ENCODE results near the gene ABRAXAS1. TPM values are rescaled to one million over a fixed set of nuclear protein-coding genes. Genes with fewer than 3 reads are reported as not detected.

The ABRAXAS1 gene
- total RNA-seq, 1 experiment from 2014 or later: 24.7 TPM

GRCh38 chr4:83438719-83439118 lies 46.2 kb downstream of the ABRAXAS1 start:
- Mint-ChIP-seq H3K27ac (no peak overlapping the region; a peak in 1 of 7 replicates), H3K27me3 (ENCODE audit: low read depth) (no peaks in the 10 kb centered on the region), H3K36me3 (ENCODE audit: insufficient read depth in 1 of 3, low read depth in 3 of 3) (peaks cover 0 to 8% (median 0%) of the 10 kb centered on the region in 3 experiments; a peak in 2 of 7 replicates), H3K9me3 (no peaks in the 10 kb centered on the region), H3K4me1 (no peaks in the 10 kb centered on the region), H3K4me3 (no peak overlapping the region)
- Histone ChIP-seq H3K9ac (ENCODE audit: extremely low read depth, insufficient read length, low read length) (no peak overlapping the region), H4K8ac (replicated peaks; ENCODE audit: insufficient read length, low read depth, low read length) (no peak overlapping the region), H2BK5ac (ENCODE audit: insufficient read length, low read length) (no peak overlapping the region), H3K56ac (ENCODE audit: insufficient read length, low read depth, low read length) (no peak overlapping the region), H3K4me2 (ENCODE audit: insufficient read depth, insufficient read length, low read length) (no peak overlapping the region), H3K23me2 (ENCODE audit: insufficient read length, low read depth, low read length, poor library complexity, severe bottlenecking) (no peaks in the 10 kb centered on the region), H3K18ac (ENCODE audit: insufficient read length, low read depth, low read length) (no peak overlapping the region), H2BK15ac (ENCODE audit: low read depth, low read length) (no peak overlapping the region), H3K27ac (ENCODE audit: insufficient read length, low read depth, low read length) (no peak overlapping the region), H2AFZ (ENCODE audit: low read length) (no peak overlapping the region), H2AK5ac (ENCODE audit: insufficient read length, low read length) (no peak overlapping the region), H3K79me1 (ENCODE audit: insufficient read depth, low read depth, low read length, poor library complexity, severe bottlenecking) (no peaks in the 10 kb centered on the region), H3K4me1 (ENCODE audit: insufficient read depth, low read length) (no peaks in the 10 kb centered on the region), H4K91ac (ENCODE audit: insufficient read length, low read depth, low read length) (no peak overlapping the region), H4K5ac (ENCODE audit: insufficient read length, low read depth, low read length) (no peak overlapping the region), H3K4ac (ENCODE audit: low read depth, low read length) (no peak overlapping the region), H3K14ac (ENCODE audit: insufficient read depth, low read length) (no peak overlapping the region), H4K20me1 (ENCODE audit: control insufficient read depth, insufficient read depth, insufficient read length) (no peaks in the 10 kb centered on the region), H2BK120ac (ENCODE audit: low read depth, low read length, poor library complexity, severe bottlenecking) (no peak overlapping the region), H3K9me3 (ENCODE audit: control insufficient read depth, low read depth, low read length) (no peaks in the 10 kb centered on the region), H3T11ph (ENCODE audit: low read length) (no peak overlapping the region), H3K23ac (ENCODE audit: insufficient read length, low read depth, low read length) (no peak overlapping the region), H2BK20ac (ENCODE audit: low read depth, low read length, poor library complexity, severe bottlenecking) (no peak overlapping the region), H2BK12ac (ENCODE audit: insufficient read length, low read depth, low read length) (no peak overlapping the region), H3K27me3 (ENCODE audit: insufficient read depth, low read length) (no peaks in the 10 kb centered on the region), H3K79me2 (ENCODE audit: insufficient read depth, low read length) (no peaks in the 10 kb centered on the region)
- DNase-seq: no peak
- TF ChIP-seq CTCF (conservative IDR thresholded peaks at IDR 0.05): no peak
